ENCODE data around the gene PARP4.
"Not testable (repeated sequence)": the region's sequence is repeated elsewhere in the genome, so short reads cannot be mapped to it uniquely, and the experiment has no call there.

The PARP4 gene

DNA sequence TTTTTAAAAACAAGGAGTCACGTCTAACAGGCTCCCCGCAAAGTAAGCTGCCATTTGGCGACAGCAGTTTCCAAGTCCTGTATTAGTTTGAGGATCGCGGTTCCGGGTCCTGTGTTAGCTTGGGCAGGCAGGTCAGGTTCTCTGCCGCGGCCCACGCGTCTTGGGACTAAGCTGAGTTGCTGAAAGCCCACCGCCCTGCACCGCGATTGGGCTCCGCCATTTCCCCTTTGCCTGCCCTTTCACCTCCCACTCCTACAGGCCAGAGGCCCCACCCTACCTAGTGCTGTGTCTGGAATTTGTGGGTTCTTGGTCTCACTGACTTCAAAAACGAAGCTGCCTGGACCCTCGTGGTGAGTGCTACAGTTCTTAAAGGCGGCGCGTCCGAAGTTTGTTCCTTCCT, 6.8 kb downstream of the PARP4 start:
- DNase-seq = no peak

DNA sequence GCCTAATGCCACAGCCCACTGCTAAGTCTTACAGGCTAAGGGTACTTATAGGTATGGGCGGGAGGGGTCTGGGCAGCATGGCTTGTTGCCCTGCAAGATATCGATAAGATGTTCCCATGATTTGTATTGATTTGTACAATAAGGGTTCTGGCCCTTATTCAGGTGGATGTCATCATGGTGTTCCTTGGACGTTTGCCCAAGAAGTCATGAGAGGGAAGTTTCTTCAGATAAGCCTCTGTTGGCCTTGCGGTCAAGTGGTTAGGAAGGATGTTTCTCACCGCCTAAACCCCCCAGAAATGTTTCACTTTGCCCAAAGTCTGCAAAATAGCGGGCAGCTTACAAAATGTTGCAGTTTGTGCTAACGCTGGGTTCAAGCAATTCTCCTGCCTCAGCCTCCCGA, 7.3 kb downstream of the PARP4 start:
- DNase-seq = no peak

GRCh38 chr13:24503379-24503696, 9.2 kb downstream of the PARP4 start:
- DNase-seq = no peak

DNA sequence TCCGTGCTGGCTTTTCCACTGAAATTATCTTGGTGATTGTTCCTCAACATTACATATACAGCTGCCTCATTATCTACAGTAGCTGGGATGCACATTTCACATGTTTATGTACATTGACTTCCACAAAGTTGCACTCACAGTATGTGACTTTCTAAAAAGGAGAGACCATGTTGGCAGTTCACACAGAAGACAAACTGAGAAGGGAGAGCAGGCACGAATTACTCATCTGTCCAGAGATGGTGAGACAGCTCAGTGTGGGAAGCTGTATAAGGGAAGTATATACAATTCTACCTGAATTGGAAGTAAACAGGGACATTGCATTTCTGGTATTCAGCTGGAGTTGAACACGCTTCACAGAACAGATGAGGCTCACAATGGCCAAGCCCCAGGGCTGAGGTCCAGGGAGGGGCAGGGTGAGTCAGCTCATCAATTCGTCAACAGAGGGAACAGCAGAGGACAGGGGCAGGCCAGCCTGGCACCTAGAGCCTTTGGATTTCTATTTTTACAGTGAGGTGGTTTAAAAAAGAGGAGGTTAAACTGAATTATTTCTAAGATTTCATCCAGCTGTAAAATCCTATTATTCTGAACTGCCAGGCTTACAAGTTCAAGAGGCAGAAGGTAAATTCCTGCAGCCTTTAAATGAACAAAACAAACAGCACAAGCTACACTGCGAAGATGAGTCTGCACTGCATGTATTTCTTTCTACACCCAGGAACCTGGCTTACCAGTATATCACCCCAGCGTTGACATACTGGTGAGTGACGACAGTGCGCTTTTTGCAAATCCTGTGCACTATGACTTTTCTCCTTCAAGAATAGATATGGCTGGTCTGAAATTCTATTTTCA, 9.8 kb downstream of the PARP4 start:
- DNase-seq = no peak

GRCh38 chr13:24500977-24501376, 11.6 kb downstream of the PARP4 start:
- no peak for DNase-seq

- no peak for DNase-seq
These were observed 14.8 kb downstream of the PARP4 start for GRCh38 chr13:24497742-24498141.

DNA sequence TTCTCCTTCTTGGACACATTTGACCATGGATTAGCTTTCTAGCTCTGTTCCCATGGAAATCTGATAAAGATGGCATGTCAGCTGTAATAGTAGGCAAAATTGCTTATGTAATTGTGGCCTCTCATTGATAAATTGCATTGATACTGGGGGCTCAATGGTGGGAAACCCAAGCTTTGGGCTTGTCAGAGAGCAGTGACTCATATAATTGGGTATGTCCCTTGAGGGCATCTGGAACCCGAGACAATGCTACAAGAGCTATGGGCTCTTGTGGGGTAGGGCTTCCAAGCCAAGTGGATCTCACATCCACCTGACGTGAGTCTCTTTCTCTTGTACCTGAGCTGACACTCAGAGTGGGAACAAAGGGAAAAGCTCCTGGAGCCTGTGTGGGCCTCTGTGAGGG, 16.3 kb downstream of the PARP4 start:
- DNase-seq = not testable (repeated sequence)

DNA sequence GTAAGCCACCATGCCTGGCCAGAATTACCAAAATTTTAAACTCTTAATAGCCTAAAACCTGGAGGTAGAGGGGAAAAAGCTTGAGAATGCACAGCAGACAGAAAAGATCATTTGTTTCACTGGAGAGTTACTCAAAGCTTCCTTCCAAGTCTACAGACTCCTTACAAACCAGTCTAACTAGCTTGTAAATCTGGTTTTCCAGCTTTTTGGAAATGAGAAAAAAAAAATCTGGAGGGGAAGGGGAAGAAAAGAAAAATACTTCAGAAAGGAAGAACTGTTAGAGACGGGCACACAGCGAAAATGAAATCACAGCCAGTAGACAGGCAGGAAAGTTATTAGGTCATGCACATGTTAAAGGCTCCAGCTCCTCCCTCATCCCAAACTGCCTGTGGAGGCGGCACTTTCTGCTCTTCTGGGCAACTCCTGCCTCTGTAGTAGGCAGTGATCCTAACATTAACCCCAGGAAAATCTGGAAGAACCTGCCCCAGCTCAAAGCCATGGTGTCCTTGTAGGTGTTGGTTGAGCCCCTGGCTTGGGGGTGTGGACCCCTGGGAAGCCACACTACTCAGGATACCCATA, 17.3 kb downstream of the PARP4 start:
- no peak for DNase-seq

GRCh38 chr13:24493356-24493755, 19.2 kb downstream of the PARP4 start:
- DNase-seq = no peak

DNA sequence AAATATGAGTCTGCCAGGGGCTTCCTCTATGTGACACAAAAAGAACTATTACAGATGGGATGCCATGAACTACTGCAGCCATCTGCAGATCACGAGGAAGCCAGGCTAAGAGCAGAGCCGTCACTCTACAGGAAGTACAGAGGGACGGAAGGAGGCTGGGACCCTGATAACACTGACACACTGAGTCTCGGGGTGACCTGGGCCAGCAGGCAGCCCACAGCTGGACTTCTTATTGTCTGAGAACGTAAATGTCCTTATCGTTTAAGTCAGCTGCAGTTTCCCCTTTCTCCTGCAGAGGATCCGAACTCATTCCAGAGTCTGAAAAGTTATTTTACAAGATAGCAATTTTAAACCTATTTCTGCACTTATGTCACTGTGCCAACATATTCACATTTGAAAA, 20.7 kb downstream of the PARP4 start:
- no peak for DNase-seq

DNA sequence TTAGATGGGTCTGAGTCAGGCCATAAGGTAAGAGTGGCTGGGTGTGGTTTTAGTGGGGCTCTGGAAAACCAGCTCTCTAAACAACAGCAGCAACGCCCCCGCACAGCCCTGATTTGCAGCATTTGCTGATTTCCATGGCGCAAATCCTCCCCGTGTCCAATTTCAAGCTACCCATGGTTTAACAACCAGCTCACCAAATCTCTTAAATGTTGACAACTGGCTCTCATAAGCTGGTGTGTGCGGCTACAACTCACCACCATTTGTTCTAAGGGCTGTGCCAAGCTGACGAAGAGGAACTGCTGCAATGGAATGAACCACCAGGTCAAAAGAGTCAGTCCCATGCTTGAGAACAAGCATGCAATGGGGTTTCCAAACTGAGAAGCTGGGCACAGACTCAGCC, 22.9 kb downstream of the PARP4 start:
- DNase-seq = no peak

DNA sequence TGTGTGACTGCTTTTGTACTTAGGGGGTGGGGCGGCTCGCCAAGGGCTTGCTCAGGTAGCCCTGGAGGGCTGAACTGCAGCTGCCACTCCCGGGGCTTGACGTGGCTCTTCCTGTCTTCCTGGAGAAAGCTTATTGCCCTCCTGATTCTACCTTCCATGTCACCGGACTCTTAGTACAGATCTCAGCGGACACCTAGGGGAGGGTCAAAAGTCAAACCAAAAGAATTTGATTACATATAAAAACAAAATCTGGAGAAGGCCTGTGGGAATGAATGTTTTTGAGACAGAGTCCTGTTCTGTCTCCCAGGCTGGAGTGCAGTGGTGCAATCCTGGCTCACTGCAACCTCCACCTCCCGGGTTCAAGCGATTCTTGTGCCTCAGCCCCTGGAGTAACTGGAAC, 24.5 kb downstream of the PARP4 start:
- not testable (repeated sequence) for DNase-seq

DNA sequence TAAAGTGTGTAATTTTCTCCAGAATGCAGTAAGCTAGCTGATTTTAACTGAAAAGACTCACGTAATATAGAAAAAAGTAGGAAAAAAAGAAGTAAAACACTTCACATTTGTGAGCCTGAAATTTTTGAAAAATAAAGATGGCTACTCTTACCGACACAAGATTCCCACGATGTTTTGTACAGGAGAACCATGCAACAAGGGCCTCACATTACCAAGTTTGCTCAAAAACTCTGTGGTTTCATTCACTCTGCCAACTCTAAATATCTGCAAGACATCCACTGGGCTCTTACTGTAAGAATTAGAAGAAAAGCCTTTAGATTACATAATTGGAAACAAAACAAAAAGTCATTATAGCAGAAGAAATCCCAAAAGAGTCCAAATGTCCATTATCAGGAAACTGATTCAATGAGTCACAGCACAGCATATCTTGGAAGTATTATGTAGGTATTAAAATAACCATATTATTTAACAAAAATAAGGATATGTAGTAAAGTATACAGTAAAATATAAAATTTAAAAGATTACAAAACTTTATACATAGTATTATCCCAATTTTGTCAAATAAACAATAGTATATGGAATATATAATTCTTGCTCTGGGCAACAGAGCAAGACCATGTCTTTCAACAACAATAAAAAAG, 26.4 kb downstream of the PARP4 start:
- DNase-seq = not testable (repeated sequence)

GRCh38 chr13:24473686-24474085, 38.9 kb downstream of the PARP4 start:
- DNase-seq = no peak

GRCh38 chr13:24472129-24472528, 40.4 kb downstream of the PARP4 start:
- DNase-seq = not testable (repeated sequence)

- DNase-seq = no peak
These were observed 49.5 kb downstream of the PARP4 start for GRCh38 chr13:24463078-24463477.

DNA sequence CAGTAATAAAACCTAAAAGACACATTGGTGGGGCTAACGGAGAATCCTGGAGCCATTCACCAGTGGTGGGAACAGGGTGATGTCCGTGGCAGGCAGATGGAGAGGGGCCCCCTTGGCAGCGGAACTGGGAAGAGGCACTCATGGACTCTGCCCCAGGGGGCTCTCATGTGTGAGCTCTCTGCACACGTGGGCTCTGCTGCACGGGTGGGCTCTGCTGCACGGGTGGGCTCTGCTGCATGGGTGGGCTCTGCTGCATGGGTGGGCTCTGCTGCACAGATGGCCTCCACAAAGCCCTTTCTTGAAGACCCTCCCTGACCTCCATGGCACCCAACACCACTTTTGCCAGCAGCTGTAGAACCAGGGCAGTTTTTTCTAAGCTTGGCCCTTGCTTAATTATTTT, 52.3 kb downstream of the PARP4 start:
- DNase-seq = no peak

GRCh38 chr13:24459726-24460125, 52.9 kb downstream of the PARP4 start:
- no peak for DNase-seq

GRCh38 chr13:24459234-24459633, 53.3 kb downstream of the PARP4 start:
- DNase-seq = no peak

DNA sequence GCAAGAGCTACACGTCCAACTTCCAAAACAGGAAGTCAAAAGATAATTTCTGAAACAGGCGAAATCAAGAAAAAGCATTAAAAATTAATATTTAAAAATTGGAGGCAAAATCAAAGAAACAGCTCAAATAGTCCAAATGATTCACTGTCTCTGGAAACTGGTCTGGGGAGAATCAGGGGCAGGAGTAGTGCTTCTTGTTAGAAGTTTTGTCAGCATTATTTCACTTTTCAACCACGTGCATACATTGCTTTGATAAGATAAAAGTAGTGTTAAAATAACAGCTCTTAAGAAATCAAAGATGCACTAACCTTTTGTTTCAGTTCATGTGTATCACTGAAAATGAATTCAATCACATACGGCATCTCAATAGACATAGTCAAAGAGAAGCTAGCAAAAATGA, 53.8 kb downstream of the PARP4 start:
- no peak for DNase-seq

DNA sequence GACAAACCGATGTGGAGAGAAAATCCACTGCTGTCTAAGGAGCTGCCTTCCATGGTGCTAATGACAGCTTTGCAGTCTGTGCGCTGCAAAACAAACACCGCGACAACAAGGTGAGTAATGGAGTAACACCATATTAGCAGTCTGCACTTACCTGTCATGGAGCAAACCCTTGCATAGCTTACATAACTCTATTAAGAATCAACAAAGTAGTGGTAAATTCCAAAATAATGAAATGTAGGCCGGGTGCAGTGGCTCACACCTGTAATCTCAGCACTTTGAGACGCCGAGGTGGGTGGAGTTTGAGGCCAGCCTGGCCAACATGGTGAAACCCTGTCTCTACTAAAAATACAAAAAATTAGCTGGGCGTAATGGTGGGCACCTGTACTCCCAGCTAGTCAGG, 56.2 kb downstream of the PARP4 start:
- DNase-seq = no peak

GRCh38 chr13:24454056-24454455, 58.5 kb downstream of the PARP4 start:
- DNase-seq = no peak

GRCh38 chr13:24452044-24452443, 60.5 kb downstream of the PARP4 start:
- no peak for DNase-seq

- no peak for DNase-seq
These were observed 62.0 kb downstream of the PARP4 start for GRCh38 chr13:24450530-24450929.

Data from stimulated activated naive CD4-positive, alpha-beta T cell (primary cell).